ENCODE data around the gene C19orf12. TPM values are rescaled to one million over a fixed set of nuclear protein-coding genes. Genes with fewer than 3 reads are reported as not detected.

C19orf12 gene
- total RNA-seq (10 to 100 TPM; 23.2 to 23.8 TPM), polyA plus RNA-seq (10 to 100 TPM; 16.7 to 32.3 (median 19.8) TPM), total RNA-seq (13.8 to 49.4 (median 41.1) reads per million in 6 experiments)

GRCh38 chr19:29714953-29715700, at the start of gene C19orf12:
Gene C19orf12, minus strand, starts transcription at chr19:29715261. Its CDS starts 6,848 bp downstream, at chr19:29708413.
- Mint-ChIP-seq H3K27ac (peak within 1 kb of the TSS; percentile 93 to 99 (median 96)), H3K27me3 (no peaks in the 10 kb centered on the region), H3K4me3 (peak within 1 kb of the TSS; percentile 87 to 98 (median 90)), H3K4me1 (peaks cover 34 to 62% (median 56%) of the 10 kb centered on the region in 4 donors), H3K9me3 (no peaks in the 10 kb centered on the region), H3K36me3 (peaks cover 0 to 4% (median 0%) of the 10 kb centered on the region in 3 donors)
- POLR2A ChIA-PET = interaction anchor here (0.6 to 7.1 kb wide), 10 partner anchors 9 to 129 kb away, joined by 3 to 153 read pairs (median 20); partner anchors contain the start of genes PLEKHF1 and POP4
- peak; percentile 37 to 84 (median 65) for DNase-seq
- peak; percentile 60 to 65 for ATAC-seq

GRCh38 chr19:29764361-29764760, 49.3 kb upstream of the C19orf12 start:
- no peak for DNase-seq
- Mint-ChIP-seq H3K27ac (peak overlapping the region in 1 of 10 donors; percentile 21), H3K9me3 (no peaks in the 10 kb centered on the region), H3K4me3 (no peak overlapping the region), H3K27me3 (no peaks in the 10 kb centered on the region), H3K36me3 (no peaks in the 10 kb centered on the region), H3K4me1 (no peaks in the 10 kb centered on the region)
- no peak for ATAC-seq
- POLR2A ChIA-PET = no interaction called here

- DNase-seq (no peak), ATAC-seq (no peak)
- H3K9me3 Mint-ChIP-seq = no peaks in the 10 kb centered on the region
- H3K4me3 Mint-ChIP-seq = no peak overlapping the region
- no peaks in the 10 kb centered on the region for H3K27me3 Mint-ChIP-seq
- H3K27ac Mint-ChIP-seq = no peak overlapping the region
- no peaks in the 10 kb centered on the region for H3K36me3 Mint-ChIP-seq
- POLR2A ChIA-PET = interaction anchor here (0.6 kb wide), 1 partner anchor 98 kb away, joined by 3 read pairs; no protein-coding TSS in a partner anchor
- H3K4me1 Mint-ChIP-seq = no peaks in the 10 kb centered on the region
Measured at GRCh38 chr19:29763196-29763595, 48.1 kb upstream of the C19orf12 start.

GRCh38 chr19:29761575-29762232, 46.6 kb upstream of the C19orf12 start:
- no peaks in the 10 kb centered on the region for H3K36me3 Mint-ChIP-seq
- H3K27me3 Mint-ChIP-seq = no peaks in the 10 kb centered on the region
- H3K4me1 Mint-ChIP-seq = no peaks in the 10 kb centered on the region
- DNase-seq = no peak
- no peak for ATAC-seq
- H3K4me3 Mint-ChIP-seq = no peak overlapping the region
- POLR2A ChIA-PET = interaction anchor here (0.7 kb wide), 1 partner anchor 1978 kb away, joined by 3 read pairs; no protein-coding TSS in a partner anchor
- peak overlapping the region in 1 of 10 donors; percentile 24 for H3K27ac Mint-ChIP-seq
- H3K9me3 Mint-ChIP-seq = no peaks in the 10 kb centered on the region

GRCh38 chr19:29760752-29761502, 45.9 kb upstream of the C19orf12 start:
- no peak for ATAC-seq
- POLR2A ChIA-PET = interaction anchor here (0.7 to 1.8 kb wide), 3 partner anchors 84 to 1977 kb away, joined by 3 to 9 read pairs (median 7); no protein-coding TSS in a partner anchor
- no peak for DNase-seq
- Mint-ChIP-seq H3K27ac (no peak overlapping the region), H3K4me1 (no peaks in the 10 kb centered on the region), H3K9me3 (no peaks in the 10 kb centered on the region), H3K27me3 (no peaks in the 10 kb centered on the region), H3K36me3 (no peaks in the 10 kb centered on the region), H3K4me3 (no peak overlapping the region)

GRCh38 chr19:29759359-29759758, 44.3 kb upstream of the C19orf12 start:
- no peaks in the 10 kb centered on the region for H3K4me1 Mint-ChIP-seq
- no peak for ATAC-seq
- H3K27me3 Mint-ChIP-seq = no peaks in the 10 kb centered on the region
- H3K4me3 Mint-ChIP-seq = no peak overlapping the region
- peak overlapping the region in 1 of 10 donors; percentile 27 for H3K27ac Mint-ChIP-seq
- POLR2A ChIA-PET = interaction anchor here (0.7 to 1.8 kb wide), 4 partner anchors 73 to 113 kb away, joined by 3 to 9 read pairs (median 5); no protein-coding TSS in a partner anchor
- DNase-seq = no peak
- H3K36me3 Mint-ChIP-seq = no peaks in the 10 kb centered on the region
- H3K9me3 Mint-ChIP-seq = no peaks in the 10 kb centered on the region

- Mint-ChIP-seq H3K4me1 (no peaks in the 10 kb centered on the region), H3K27me3 (no peaks in the 10 kb centered on the region), H3K36me3 (no peaks in the 10 kb centered on the region), H3K9me3 (no peaks in the 10 kb centered on the region), H3K4me3 (no peak overlapping the region), H3K27ac (no peak overlapping the region)
- POLR2A ChIA-PET = no interaction called here
- no peak for ATAC-seq
- DNase-seq = no peak
Measured at GRCh38 chr19:29758863-29759262, 43.8 kb upstream of the C19orf12 start.

- ATAC-seq = no peak
- POLR2A ChIA-PET = no interaction called here
- H3K4me1 Mint-ChIP-seq = no peaks in the 10 kb centered on the region
- no peak overlapping the region for H3K4me3 Mint-ChIP-seq
- H3K27me3 Mint-ChIP-seq = peaks cover 0 to 2% (median 0%) of the 10 kb centered on the region in 5 donors
- H3K27ac Mint-ChIP-seq = no peak overlapping the region
- no peaks in the 10 kb centered on the region for H3K9me3 Mint-ChIP-seq
- DNase-seq = no peak
- H3K36me3 Mint-ChIP-seq = no peaks in the 10 kb centered on the region
Measured at GRCh38 chr19:29757551-29757950, 42.5 kb upstream of the C19orf12 start.

GRCh38 chr19:29753934-29754305, 38.9 kb upstream of the C19orf12 start:
- DNase-seq (no peak), ATAC-seq (no peak)
- Mint-ChIP-seq H3K27me3 (peaks cover 0 to 4% (median 2%) of the 10 kb centered on the region in 5 donors), H3K9me3 (no peaks in the 10 kb centered on the region), H3K4me3 (no peak overlapping the region), H3K27ac (no peak overlapping the region), H3K36me3 (no peaks in the 10 kb centered on the region), H3K4me1 (no peaks in the 10 kb centered on the region)
- POLR2A ChIA-PET = no interaction called here

GRCh38 chr19:29753190-29753933, 38.3 kb upstream of the C19orf12 start:
- Mint-ChIP-seq H3K27ac (no peak overlapping the region), H3K4me1 (no peaks in the 10 kb centered on the region), H3K36me3 (no peaks in the 10 kb centered on the region), H3K27me3 (peaks cover 0 to 4% (median 2%) of the 10 kb centered on the region in 5 donors), H3K4me3 (no peak overlapping the region), H3K9me3 (no peaks in the 10 kb centered on the region)
- DNase-seq (no peak), ATAC-seq (no peak)
- POLR2A ChIA-PET = no interaction called here

GRCh38 chr19:29752450-29753025, 37.5 kb upstream of the C19orf12 start:
- no peak for DNase-seq
- Mint-ChIP-seq H3K36me3 (no peaks in the 10 kb centered on the region), H3K9me3 (no peaks in the 10 kb centered on the region), H3K27ac (peak overlapping the region in 2 of 10 donors; percentile 21 to 51), H3K4me1 (no peaks in the 10 kb centered on the region), H3K4me3 (no peak overlapping the region), H3K27me3 (peaks cover 0 to 4% (median 2%) of the 10 kb centered on the region in 5 donors)
- POLR2A ChIA-PET = no interaction called here
- ATAC-seq = no peak

- H3K4me1 Mint-ChIP-seq = no peaks in the 10 kb centered on the region
- ATAC-seq = no peak
- peaks cover 0 to 4% (median 2%) of the 10 kb centered on the region in 5 donors for H3K27me3 Mint-ChIP-seq
- H3K27ac Mint-ChIP-seq = peak overlapping the region in 1 of 10 donors; percentile 51
- no peaks in the 10 kb centered on the region for H3K36me3 Mint-ChIP-seq
- POLR2A ChIA-PET = no interaction called here
- DNase-seq = no peak
- no peak overlapping the region for H3K4me3 Mint-ChIP-seq
- H3K9me3 Mint-ChIP-seq = no peaks in the 10 kb centered on the region
Measured at GRCh38 chr19:29751932-29752331, 36.9 kb upstream of the C19orf12 start.
